ENCODE data around the gene RNF135.
"Not testable (repeated sequence)": the region's sequence is repeated elsewhere in the genome, so short reads cannot be mapped to it uniquely, and the experiment has no call there.

Gene RNF135, protein sequence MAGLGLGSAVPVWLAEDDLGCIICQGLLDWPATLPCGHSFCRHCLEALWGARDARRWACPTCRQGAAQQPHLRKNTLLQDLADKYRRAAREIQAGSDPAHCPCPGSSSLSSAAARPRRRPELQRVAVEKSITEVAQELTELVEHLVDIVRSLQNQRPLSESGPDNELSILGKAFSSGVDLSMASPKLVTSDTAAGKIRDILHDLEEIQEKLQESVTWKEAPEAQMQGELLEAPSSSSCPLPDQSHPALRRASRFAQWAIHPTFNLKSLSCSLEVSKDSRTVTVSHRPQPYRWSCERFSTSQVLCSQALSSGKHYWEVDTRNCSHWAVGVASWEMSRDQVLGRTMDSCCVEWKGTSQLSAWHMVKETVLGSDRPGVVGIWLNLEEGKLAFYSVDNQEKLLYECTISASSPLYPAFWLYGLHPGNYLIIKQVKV

DNA sequence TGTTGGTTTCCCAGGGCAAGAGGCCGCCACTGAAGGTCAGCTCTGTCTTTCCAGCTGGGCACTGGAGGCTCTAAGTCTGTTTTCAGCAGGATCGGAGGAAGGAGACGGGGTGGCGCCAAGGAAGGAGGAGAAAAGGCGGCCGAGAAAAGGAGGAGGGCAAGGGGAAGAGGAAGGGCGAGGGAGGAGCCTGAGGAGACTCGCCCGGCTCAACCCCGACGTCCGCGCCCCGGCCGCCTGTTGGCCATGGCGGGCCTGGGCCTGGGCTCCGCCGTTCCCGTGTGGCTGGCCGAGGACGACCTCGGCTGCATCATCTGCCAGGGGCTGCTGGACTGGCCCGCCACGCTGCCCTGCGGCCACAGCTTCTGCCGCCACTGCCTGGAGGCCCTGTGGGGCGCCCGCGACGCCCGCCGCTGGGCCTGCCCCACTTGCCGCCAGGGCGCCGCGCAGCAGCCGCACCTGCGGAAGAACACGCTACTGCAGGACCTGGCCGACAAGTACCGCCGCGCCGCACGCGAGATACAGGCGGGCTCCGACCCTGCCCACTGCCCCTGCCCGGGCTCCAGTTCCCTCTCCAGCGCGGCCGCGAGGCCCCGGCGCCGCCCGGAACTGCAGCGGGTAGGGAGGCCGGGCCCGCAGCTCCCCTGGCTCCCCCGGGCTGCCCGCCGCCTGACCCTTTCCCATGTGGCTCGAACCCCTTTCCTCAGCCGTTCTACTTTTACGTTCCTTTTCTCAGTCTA is at the start of gene RNF135:
RNF135 (plus strand) TSS at position 209 of the 737 bp plus-strand sequence; CDS start at position 244, 35 bp downstream.
- DNase-seq: peak; percentile 89 to 90

DNA sequence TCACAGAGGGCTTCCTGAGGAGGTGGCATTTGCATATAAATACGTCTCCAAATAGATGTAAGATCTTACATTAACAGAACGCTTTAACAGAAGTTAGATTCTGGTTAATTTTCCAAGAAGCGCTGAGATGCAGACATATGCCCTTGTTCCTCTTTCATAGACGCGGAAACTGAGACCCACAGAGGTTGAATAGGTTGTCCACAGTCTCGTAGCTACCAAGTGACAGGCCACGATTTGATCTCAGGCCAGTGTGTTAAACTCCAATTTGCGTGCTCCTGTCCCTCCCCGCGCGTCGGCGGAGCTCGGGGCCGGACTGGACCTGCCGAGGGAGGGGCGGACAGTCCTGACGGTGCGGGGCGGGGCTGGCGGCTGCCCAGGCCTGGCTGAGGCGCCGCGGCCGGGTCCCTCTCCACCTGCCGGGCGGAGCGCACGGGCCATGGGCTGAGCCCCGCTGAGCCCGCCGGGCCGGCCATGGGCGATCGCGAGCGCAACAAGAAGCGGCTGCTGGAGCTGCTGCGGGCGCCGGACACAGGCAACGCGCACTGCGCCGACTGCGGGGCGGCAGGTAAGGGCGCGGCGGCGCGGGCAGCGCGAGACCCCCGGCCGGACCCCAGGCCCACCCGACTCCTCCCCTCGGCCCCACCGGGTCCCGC is 49.2 kb upstream of the RNF135 start, which contains the start of gene ADAP2:
ADAP2 (plus strand) TSS at position 402 of the 653 bp plus-strand sequence; CDS start at position 472, 70 bp downstream.
- DNase-seq: peak; percentile 43 to 48

DNA sequence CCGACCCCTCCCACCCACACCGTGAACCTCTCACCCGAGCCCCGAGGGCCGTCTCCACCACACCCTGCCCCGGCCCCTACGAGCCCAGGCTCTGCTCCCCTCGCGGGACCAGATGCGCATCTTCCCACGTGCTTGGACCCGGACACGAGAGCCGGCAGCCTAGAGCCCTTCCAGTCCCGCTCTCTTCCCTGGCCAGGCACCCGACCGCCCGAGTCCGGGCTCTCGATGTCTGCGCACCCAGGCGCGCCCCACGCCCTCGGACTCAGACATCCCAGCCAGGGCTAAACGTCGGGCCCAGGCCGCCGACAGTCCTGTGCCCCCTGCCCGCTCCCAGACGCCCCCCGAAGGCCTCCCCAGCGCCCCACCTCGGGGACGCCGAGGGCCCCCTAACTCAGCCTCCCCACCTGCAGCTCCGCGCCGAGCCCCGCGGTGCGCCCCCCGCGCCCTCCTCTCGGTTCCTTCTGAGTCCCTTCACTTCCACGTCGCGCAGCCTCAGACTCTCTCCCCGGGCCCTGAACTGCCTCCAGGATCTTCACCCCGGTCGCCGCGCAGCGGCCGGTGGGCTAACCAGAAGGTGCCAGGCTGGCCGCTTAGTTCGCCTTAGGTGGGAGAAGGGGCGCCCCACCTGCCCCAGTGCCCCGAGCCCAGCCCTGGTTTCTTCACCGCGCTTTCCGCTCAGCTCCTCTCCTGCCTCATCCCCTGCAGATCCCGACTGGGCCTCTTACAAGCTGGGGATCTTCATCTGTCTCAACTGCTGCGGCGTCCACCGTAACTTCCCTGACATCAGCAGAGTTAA is 48.4 kb upstream of the RNF135 start:
- no peak for DNase-seq

DNA sequence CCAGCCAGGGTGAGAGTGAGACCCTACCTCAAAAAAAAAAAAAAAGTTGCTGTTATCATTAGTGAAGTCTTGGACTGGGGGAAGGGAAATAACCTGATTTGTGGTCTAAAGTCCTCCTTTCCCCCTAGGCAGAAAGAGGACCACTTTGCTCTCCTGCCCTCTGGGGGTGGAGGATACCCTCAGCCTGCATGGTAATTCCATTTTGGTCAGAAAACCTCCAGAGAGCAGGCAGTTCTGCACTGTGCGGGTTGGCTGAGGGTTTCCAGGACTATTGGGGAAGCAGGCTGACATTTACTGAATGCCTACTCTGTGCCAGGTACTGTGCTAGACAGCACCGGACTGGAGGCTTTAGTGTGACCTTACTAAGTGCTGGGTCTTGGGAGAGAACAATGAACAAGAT is 46.5 kb upstream of the RNF135 start:
- no peak for DNase-seq

DNA sequence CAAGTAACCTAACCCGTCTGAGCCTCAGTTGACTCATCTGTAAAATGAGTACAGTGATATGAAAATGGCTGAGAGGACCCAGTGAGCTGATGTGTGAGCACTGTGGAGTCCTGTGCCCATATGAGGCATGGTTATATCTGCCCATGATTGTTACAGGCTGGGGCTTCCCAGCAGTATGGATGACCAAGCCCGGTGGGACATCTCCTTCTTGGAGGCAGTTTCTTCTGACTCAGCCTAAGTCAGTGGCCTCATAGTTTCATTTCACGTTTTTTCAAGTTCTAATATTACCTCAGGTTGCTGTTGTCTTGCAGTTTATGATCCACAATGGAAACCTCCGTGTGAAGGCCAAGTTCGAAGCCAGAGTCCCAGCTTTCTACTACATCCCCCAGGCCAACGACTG is 44.3 kb upstream of the RNF135 start:
- no peak for DNase-seq

DNA sequence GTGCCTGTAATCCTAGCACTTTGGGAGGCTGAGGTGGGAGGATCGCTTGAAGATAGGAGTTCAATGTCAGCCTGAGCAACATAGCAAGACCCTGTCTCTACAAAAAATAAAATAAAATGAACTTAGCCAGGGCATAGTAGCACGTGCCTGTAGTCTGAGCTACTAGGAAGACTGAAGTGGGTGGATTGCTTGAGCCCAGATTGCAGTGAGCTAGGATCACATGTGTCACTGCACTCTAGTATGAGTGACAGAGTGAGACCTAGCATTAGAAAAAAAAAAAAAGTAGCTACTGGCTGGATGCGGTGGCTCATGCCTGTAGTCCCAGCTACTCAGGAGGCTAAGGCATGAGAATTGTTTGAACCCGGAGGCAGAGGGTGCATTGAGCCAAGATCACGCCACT is 43.1 kb upstream of the RNF135 start:
- no peak for DNase-seq

DNA sequence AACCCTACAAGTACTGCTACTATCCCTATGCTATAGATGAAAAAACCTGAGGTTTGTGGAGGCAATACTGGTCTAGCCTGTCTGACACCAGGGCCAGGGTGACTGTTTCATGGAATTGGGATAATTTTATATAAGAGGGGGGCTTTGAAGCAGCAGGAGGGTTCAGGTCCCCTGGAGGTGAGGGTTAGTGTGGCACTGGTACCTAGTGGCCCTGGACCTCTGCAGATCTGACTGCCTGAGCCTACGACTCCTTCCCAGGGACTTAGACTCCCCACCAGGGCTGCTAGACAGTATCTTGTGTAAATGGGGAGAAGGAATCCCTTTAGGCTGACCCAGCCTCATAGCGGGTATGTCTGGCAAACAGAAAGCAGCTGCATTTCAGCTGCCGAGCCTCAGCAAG is 42.3 kb upstream of the RNF135 start:
- DNase-seq: no peak

DNA sequence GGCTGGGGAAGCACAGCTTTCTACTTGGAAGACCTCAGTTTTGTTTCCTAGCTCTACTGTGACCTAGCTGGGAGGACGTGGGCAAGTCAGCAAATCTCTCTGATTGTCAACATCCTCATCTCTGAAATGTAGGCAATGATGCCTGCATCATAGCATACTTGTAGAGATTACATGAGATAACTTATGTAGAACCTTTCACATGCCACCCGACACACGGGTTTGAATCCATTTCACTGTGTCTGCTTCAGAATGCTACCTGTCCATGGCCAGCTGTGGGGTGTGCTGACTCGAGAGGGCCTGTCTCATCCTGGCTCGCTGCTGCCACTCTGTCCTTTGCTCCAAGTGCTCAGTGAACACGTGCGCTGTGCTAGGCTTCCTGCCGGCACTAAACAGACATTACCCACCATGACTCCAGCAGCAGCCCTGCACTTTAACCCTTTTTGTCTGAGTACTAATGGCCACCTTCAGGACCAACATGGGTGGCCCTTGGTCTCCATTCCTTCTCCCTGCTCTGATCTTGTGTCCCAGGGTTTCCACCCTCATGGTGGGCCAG is 41.7 kb upstream of the RNF135 start:
- no peak for DNase-seq

DNA sequence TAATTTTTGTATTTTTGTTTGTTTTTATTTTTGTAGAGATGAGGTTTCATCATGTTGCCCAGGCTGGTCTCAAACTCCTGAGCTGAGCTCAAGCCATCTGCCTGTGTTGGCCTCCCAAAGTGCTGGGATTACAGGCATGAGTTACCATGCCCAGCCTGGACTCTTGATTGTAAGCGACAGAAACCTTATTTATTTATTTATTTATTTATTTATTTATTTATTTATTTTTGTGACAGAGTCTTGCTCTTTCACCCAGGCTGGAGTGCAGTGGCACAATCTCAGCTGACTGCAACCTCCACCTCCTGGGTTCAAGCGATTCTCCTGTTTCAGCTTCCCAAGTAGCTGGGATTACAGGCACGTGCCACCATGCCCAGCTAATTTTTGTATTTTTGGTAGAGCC is 41.0 kb upstream of the RNF135 start:
- DNase-seq: not testable (repeated sequence)

DNA sequence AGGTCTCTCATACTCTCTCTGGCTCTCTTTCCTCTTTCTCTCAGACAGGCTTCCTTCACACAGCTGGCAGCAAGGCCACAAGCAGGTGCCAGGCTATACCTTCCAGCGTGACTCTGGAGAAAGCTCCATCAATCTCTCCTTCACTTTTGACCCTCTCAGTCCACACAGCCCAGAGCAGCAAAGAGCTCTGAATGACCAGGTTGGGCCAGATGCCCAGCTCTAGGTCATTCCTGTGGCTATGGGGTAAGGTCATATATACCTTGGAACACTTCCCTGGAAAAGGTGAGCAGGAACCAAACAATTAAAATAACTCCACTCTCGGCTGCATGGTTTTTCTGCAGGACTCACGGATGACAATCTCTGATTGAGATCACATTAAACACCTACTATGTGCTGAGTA is 40.3 kb upstream of the RNF135 start:
- DNase-seq: no peak

DNA sequence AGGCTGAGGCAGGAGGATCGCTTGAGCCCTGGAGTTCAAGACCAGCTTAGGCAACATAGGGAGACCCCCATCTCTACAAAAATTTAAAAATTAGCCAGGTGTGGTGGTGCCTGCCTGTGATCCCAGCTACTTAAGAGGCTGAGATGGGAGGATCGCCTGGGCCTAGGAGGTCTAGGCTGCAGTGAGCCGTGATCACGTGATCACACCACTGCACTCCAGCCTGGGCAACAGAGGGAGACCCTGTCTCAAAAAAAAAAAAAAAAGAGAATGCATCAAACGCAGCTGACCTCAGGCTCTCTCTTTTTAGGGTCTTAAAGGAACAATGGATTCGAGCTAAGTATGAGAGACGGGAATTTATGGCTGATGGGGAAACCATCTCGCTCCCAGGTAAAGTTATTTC is 39.3 kb upstream of the RNF135 start:
- DNase-seq: not testable (repeated sequence)

DNA sequence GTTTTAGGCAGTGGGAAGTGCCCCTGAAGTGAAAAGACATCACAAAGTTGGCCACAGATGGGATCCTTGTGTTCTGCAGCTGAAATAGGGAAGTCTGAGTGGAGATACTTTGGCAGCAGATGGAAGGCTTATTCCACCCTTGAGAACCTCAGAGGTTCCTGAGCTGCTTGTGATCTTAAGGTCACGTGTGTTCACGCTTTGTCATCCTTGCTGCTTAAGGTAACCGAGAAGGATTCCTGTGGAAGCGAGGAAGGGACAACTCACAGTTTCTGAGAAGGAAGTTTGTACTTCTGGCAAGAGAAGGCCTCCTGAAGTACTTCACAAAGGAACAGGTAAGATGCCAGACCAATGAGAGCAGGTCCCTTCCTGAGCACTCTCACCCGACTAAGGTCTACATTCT is 36.9 kb upstream of the RNF135 start:
- peak; percentile 16 to 54 for DNase-seq

DNA sequence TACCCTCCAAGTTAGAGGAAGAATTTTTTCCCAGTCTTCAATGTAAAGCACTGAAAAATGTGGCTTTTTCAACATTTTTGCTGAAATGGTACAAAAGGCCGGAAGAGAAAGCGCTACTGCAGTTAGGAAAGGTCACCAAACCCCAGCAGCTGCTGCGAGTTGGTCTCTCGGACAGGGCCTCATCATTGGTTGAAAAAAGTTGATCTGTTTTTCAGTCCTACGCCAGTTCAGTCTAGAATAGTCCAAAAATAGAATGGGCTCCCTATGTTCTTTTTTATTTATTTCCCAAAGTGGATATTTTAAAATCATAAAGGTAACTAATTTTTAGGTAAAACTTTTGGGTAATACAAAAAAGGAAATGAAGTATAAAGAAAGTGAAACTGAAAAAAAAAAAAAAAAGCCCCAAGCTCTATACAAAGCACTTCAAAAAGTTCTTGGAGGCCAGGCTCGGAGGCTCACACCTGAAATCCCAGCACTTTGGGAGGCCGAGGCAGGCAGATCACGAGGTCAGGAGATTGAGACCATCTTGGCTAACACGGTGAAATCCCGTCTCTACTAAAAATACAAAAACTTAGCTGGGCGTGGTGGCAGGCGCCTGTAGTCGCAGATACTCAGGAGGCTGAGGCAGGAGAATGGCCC is 31.7 kb upstream of the RNF135 start:
- DNase-seq: no peak

DNA sequence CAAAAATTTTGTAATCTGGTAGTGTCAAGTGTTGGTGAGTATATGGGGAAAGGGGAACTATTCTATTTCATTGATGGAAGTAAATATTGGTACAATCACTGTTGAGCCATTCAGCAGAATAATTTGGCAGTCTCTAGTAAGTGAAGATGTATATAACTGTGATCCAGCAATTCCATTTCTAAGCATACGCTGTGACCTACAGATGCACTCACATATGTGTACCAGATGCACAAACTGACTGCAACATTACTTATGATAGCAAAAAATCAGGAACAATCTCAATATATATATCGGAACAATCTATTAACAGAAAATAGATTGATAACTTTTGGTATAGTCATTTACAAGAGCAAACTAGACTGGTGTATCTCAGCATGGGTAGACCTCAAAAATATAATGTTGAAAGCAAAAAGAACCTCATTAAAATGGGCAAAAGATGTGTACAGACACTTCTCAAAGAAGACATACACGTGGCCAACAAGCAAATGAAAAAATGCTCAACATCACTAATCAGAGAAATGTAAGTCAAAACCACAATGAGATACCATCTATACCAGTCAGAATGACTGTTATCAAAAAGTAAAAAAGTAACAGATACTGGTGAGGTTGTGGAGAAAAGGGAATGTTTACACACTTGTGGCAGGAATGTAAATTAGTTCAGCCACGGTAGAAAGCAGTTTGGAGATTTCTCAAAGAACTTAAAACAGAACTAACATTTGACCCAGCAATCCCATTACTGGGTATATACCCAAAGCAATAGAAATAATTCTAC is 28.3 kb upstream of the RNF135 start:
- no peak for DNase-seq

DNA sequence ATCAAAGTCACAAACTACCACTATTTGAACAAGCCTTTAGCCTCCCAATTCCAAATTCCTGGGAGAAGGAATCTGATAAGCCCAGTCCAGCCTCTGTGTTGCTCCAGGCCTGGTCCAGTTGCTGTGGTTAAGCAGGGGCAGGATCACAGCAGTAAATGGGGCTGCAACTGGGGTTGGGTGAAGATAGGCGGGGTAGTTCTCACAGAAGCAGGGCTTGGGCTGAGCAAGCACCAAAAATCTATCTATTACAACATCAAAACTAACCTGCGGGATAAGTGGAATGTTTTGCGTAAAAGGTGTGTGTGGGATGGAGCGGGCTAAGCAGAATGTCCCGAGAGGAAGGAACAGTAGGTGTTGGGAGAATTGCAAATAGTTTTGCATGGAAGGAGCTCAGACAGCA is 23.0 kb upstream of the RNF135 start:
- DNase-seq: no peak

DNA sequence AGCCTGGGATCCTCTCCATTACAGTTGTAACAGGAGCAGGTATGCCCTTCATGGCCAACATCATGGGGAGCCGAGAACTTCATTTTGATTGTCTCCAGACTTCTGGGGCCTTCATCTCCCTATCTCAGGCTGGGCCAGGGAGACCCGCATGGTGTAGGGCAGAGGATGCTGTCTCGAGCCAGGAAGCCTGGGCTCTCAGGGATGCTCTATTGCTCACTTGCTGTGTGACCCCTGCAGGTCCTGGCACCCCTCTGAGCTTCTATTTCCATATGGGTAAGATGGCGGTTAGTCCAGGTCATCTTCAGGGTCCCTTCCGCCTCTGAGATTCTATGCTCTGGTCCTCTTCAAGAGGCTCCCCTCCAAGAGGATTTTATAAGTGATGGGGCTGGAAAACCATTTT is 20.6 kb upstream of the RNF135 start:
- no peak for DNase-seq

DNA sequence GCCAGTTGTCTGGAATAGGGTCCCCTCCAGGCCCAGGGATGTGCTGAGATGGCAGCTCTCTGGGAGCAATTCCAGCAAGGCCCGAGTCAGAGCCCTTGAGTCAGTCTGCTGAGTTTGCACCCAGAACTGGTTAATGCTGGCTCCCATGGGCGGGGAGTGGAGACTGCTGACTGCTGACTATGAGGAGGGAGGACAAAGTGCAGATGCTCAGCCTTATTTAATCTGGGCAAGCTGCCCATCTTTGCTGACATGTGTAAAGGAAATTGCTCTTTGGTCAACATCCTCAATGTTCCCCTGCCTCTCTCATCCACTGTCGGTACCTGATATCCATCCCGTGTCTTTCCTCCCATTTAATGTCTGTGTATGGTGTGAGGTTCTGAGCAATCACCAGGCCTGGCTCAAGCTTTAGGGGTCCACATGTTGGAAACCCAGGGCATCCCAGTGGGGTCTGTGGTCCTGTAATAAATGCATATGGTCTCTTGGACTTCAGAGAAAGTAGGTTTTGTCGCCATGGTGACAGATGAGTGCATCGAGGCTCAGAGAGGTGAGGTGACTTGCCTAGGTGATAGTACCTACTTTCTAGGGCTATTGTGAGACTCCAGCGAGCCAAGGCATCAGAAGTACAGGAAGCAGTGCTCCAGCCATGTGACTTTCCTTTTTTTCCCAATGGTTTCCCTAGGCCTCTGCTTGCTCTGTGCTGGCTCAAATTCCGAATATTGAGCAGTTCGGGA is 20.0 kb upstream of the RNF135 start:
- peak; percentile 12 to 26 for DNase-seq

DNA sequence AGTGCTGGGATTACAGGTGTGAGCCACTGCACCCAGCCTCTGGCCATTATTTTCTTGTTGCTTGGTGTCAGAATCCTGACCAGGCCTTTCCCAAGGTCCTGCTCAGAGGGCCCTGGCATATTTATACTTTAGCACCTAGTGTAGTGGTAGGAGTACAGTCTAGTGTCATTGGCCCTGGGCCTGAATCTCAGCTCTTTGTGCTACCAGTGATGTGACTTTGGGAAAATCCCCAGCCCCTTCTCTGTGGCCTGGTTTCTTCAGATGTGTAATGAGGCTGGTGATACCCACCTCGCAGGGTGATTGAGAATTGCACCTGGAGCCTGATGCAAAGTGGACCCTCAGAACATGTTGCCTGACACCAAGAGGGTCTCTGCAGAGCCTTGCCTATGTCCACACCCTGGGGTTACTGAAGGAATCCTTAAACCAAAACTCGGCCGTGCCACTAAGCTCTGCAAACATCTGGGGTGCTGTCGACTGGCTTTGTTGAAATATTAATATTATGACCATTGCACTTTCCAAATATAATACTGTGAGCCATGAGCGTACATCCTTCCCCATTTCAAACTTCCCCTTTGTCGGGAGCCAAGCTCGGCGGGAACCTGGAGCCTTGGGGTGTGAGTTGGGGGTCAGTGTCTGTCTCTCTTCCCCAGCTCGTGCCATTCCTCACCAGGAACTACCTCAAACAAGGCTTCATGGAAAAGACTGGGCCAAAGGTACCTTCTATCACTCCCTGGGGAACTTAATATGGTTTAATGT is 18.0 kb upstream of the RNF135 start:
- peak; percentile 54 to 60 for DNase-seq

DNA sequence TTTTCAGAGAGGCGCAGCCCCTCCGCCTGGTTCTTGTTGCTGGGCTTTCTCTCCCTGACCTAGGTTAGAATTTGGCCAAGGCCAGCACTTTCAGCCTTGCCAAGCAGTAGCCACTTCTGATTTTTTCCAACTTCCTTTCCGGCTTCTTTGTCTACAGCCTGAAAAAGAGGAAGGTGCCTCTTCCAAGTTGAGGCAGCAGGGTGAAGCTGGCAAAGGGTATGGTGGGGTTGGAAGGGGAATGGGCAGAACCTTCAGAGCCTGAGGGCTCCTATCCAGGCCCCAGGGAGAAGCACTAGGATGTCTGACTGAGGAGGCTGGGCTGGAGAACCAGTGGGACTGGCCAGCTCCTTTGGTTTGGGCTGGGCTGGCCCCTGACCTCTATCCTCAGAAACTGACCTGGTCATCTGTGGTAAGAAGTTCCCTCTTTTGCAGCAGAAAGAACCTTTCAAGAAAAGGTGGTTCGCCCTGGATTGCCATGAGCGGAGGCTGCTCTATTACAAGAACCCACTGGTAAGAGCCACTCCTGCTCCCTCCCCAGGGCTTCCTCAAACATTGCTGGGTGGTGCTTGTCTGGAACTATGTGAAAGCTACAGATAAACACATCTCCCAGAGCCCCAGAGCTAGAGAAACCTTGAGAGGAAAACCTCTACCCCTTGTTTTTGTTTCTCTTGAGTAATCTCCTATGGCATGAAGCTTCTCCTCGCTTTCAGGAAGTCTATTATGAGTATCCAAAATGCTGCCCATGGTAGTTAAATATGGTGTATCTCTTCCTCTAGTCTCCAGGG is 16.6 kb upstream of the RNF135 start:
- peak; percentile 26 to 36 for DNase-seq

Data from Kasumi-1 (cell line).